ENCODE measurements around the gene SH3PXD2A.

The SH3PXD2A gene

DNA sequence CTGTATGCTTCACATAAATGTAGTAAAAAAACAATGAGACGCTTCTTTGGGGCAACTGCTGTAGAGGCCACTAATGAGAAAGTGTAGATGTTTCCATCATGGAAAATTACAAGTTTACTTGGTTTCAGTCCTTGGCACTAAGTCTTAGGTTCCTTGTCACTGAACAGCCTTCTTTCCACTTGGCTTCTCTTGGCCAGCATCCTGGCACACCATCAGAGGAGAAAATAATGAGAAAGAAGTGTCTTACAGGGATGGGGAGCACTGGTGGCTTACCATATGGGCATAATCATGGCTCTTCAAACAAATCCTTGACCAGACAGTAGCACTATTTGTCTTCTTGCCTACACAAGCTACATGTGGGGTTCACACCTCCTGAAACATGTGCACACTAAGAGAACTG lies 22.5 kb upstream of the SH3PXD2A start:
- FAIRE-seq, result no peak
- DNase-seq (ENCODE audit: extremely low spot score, insufficient read length, low read depth), result no peak

DNA sequence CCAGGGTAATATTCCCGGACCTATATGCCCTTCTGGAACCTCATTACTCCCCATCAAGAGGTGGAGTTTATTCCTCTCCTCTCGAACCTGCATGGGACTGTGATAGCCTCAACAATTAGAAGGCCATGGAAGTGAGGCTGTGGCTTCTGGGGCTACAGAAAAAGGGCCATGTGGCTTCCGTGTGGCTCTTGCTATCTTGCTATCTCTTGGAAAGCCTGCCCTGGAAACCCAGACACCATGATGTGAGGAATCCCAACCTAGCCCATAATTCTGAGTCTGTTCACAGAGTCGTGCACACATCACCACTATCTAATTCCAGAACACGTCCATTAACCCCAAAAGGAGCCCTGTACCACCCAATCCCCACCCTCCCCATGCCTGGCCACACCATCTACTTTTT lies 20.8 kb upstream of the SH3PXD2A start:
- DNase-seq (ENCODE audit: extremely low spot score, insufficient read length, low read depth) (no peak), FAIRE-seq (no peak)

DNA sequence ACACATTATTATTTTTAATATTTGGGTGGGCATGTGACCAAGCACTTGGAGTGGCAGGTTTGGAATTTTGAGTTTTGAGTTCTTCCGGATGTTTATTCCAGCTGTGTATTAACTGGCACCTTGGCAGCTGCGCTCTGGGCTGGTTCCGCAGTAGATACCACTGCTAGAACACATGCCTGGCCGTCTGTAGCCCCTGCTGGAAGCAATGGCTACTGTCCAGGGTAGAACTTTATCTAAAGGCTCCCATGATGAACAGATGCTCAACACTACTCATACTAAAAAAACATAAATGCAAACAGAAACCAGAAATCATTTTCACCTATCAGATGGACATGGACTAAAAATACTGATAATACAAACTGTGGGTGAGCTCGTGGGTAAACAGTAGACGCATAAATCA lies 19.4 kb upstream of the SH3PXD2A start:
- DNase-seq (ENCODE audit: extremely low spot score, insufficient read length, low read depth) (no peak), FAIRE-seq (no peak)

DNA sequence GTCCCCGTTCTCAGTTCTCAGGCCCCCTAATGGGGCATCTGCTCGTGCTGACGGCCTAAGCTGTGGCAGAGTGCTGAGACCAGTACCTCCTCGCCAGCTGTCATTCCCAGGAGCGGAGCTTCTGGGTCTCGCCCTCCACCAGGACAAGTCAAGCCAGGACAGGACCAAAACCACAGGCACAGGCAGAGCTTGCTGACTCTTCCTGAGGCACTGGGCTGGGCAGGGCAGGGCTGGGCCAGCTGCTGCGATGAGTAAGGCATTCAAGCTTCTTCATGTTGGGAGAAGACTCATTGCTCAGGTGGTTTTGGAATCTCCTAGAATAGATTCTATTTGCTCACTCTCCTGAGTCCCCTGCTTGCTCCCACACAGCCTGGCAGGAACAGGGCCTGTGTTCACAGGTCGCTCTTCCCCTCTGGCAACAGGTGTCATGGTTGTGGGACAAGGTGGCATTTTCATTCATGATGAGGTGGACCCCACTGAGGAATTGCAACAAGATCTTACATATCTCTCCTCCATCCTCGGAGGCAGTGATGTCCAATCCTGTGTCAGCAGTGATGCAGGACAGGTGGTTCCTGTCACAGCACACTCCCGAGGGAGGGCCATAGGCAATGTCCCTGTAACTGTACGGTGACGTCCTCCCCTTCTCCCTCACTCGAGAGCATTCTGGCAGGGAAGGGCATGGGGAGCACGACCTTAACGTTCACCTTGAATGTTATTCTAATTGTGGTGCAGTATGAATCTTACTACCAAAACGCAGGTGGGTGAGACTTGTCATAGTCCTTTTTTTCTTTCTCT lies 17.0 kb upstream of the SH3PXD2A start:
- no peak for FAIRE-seq
- no peak for DNase-seq (ENCODE audit: extremely low spot score, insufficient read length, low read depth)

DNA sequence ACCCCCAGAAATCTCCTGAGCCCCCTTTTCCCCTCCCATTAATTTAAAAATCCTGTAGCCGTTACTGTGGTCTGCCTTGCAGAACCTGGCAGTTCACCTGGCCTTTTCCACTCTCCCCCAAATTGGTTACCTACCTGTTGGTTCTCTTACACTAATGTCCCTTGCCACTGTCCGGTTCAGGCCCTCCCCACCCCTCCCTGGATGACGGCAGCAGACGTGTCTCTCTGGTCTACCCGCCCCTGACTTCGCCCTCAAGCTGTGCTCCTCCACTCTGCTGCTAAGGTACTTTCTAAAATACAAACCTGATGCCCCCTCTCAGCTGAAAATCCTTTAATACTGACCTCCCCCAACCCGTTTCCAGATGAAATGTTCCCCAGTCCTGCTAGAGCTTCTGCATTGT lies 15.6 kb upstream of the SH3PXD2A start:
- FAIRE-seq (no peak), DNase-seq (ENCODE audit: extremely low spot score, insufficient read length, low read depth) (no peak)

DNA sequence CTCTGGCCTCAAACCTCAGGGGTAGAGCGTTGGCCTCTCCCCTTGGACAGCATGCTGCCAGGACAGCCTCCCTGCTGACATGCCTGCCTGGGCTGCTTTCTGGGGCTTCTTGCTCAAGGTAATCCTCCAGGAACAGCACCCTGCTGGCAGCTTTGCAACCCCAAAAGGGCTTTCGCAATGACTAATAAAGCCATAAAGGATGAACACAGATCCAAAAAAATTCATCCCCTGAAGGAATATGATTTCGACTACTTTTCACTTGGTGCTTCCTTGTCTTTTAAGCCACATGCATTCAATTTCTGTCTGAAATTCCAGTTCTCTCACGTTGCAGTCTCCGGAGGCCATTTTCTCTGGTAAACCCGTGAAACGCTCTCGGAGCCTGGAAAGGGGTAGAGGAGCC lies 15.1 kb upstream of the SH3PXD2A start:
- FAIRE-seq (no peak), DNase-seq (ENCODE audit: extremely low spot score, insufficient read length, low read depth) (no peak)

DNA sequence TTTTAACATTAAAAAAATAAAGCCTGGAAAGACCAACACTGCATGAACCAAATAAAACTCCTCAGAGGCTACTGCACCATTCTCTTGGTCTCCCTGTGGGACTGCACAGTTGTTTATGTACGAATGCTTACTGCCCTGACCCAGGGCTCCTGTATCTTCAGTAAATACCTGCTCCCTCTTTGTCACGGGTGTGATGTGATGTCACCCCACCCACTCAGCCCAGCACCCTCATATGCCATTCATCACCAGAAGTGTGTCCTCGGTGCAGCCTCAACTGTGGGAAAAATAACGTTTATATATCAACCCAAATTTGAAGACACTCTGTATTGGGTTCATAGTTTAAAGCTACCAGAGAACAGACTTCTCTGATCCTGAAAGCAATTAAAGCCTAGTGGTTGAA lies 14.0 kb upstream of the SH3PXD2A start:
- FAIRE-seq, result no peak
- no peak for DNase-seq (ENCODE audit: extremely low spot score, insufficient read length, low read depth)

DNA sequence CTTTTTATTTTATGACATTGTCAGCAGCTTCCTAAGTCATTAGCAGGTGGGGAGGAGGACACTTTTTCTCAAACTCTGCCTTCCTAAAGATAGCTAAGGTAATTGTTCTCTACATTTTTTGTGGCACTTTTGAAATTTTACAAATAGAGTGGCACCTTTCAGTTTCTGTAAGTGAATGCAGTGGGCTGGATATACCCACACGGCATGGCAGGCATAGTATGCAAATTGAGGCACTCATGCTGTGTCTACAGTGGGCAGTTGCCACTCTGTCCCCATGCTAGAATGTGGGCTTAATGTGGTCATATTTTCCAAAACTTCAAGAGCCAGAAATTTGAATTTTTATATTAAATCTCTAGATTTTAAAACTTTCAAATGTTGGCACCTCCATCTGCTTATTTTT lies 12.8 kb upstream of the SH3PXD2A start:
- no peak for FAIRE-seq
- no peak for DNase-seq (ENCODE audit: extremely low spot score, insufficient read length, low read depth)

DNA sequence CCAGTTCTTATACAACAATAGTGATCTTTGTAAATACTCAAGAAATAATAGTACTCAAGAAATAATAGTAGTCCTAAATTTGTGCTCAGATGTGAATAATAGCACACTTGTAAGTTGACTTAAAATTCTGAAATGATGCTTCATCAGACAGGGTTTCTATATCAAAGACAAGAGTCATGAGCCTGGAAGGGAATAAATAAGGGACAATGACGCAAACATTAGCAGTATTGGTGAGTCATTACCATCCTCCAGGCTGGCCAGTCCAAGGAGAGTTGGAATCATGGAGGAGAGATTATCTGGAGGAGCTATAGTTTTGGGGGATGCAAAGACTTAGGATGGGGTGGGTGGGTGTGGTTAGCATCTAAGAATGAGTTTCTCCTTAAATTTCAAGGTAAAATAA lies 6.1 kb upstream of the SH3PXD2A start:
- FAIRE-seq (no peak), DNase-seq (ENCODE audit: extremely low spot score, insufficient read length, low read depth) (no peak)

DNA sequence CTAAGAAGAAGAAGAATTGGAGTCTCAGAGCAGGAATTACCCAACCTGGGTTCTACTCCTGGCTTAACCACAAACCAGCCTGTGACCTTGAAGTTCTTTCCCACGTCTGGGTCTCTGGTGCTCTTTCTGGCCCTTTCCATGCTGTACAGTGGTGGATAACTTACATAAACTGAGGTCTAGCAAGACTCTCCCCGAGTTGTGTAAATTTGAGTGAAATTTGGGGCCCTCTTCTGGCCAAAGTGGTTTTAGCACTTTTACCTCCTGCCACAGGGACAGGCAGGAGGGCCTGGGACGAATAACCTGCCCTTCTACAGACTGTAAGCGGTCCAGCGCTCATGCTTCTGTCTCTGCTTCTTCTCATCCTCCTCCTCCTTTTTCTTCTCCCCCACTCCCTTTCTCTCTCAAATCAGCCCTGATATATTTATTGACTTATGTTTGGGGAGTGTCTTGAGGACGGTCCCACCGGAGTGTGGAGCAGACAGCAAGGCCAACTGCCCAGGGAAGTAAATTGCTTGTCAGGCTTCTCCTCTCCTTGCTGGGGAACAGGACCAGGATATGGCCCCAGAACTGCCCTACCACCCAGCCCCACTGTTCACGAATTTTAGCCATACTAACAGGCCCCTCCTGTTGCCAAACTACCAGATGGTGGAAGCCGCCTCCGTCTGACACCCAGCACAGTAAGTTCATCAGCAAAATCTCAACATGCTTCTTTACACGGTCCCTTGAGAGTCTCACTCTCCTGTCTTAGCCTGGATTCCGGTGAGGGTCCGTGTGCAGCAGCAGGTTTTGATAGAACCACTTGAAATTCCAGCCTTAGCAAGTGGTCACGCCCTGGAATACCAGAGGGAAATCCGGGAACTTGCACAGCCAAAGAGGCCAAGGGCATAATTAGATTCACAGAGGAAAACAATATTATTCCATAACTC lies 4.0 kb upstream of the SH3PXD2A start:
- DNase-seq (ENCODE audit: extremely low spot score, insufficient read length, low read depth), result no peak
- FAIRE-seq, result peak; percentile 73

DNA sequence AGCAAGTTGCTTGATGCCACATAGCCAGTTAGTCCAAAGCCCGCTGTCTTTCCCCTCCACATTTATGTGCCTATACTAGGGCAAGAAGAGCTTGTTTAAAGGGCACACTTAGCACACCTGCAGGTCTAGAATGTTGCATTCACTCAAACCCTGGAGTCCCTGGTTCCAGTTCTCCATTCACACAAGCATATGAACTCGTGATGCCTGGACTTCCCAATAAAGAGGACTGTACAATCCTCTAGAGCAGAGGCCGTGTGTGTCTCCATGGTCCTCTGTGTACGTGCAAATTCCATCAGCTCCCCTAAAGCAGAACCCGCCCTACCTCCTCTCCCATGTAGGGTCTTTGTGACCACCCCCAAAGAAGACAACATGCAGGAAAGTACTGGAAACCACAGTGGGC lies 3.0 kb upstream of the SH3PXD2A start:
- FAIRE-seq (no peak), DNase-seq (ENCODE audit: extremely low spot score, insufficient read length, low read depth) (no peak)

DNA sequence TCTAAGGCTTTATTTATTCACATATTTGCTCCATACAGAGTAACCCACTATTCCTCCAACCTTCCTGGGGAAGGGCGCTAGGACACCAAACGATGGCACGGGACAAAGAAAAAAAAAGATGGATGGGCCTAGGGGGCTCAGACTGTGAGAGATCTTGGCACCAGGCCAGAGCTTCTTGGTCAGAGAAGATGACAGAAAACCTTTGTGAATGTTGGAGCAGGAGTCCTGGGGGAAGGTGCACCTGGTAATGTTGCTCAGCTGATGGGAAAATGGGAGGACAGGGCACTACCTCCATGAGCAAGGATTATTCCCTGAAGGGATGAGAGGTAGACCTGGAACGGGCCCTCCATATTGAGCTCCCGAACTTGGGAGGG lies 1.4 kb upstream of the SH3PXD2A start:
- FAIRE-seq, result no peak
- no peak for DNase-seq (ENCODE audit: extremely low spot score, insufficient read length, low read depth)

DNA sequence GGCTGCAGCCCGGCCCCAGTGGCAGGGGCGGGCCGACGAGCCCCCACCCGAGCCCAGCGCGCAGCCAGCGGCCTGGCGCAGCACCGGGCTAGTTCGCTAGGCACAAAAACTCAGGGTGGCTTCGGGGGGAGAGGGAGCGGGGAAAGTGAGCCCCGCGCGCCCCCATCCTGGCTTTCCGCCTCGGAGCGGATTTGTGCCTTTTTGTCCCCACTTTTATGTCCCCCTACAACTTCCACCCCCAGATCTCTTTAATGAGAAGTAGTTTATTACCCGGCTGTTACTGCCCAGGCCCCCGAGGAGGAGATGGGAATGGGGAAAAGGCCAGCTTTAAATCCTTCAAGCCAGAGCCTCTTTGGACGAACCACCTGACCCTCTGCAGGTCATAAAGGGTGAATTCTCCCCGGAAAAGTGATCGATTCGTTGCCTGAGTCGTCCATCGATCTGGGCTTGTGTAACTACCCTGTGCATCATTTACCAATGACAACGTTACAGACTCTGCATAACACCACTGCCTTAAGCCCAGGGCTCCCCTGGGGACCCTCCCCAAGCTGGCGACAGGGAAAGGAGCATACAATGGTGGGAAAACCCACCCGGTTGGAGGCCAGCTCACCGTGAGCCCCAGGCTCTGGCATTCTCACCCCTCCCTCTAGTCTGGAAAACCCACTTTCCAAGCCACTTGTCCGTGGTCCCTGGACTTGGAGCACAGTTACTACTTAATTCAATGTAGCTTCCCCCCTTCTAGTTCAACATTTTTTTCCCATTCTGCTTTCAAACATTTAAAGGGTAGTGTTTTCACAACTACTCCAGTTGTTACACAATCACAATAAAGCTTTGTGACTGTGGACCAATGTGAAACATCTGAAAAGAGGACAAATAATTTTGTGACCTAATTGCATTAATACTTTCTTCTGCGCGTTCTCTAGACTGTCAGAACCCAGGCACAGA lies 748 bp upstream of the SH3PXD2A start:
- FAIRE-seq (no peak), DNase-seq (ENCODE audit: extremely low spot score, insufficient read length, low read depth) (no peak)

DNA sequence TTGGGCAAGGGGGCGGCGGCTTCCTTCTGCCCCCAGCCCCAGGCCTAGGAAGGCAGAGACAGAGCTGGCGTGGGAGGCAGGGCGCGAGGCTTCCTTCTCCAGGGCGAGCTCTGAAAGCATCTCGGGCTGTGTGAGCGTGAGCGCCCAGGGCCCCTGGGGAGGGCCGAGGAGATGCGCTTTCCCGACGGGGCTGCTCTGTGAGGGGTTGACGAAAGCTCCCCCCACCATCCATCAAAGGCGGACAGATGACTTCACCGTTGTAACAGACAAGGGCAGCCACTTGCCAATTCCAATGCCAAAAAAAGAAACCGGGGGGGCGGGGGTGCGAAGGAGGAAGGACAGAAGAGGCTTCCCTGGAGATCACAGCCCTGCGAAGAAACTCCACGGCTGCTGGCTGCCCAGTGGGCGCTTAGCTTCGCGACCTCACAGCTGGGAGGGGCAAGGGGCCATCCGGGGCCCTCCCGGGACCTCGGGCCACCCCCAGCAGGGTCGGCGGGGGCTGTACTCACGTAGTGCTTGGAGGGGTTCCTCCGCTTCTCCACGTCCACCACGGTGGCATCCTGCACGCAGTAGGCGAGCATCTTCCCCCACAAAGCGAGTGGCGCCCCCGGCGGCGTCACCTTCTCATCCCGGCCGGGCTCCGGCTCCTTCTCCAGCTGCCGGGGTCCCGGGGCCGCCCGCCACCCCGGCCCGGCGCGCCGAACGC lies 537 bp downstream of the SH3PXD2A start:
- no peak for FAIRE-seq
- no peak for DNase-seq (ENCODE audit: extremely low spot score, insufficient read length, low read depth)

DNA sequence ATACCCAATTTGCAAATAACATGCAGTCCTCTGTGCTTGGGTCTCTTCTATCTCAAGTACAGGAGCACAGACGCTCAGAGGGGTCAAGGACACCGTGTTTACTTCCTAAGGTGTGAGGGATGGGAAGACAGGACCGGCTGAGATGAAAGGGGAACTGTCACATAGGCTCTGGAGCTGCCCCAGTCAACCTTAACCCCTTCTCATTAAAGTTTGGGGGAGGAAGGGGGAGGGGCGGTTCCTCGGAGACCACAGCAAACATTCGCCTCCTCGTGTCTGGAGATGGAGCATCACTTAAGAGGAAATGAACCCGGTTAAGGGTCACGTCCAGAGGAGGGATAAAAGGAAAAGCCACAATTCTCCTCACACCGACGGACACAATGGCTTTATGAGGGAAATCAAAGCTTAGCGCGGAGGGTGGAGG lies 1.1 kb downstream of the SH3PXD2A start:
- no peak for DNase-seq (ENCODE audit: extremely low spot score, insufficient read length, low read depth)
- FAIRE-seq, result no peak

DNA sequence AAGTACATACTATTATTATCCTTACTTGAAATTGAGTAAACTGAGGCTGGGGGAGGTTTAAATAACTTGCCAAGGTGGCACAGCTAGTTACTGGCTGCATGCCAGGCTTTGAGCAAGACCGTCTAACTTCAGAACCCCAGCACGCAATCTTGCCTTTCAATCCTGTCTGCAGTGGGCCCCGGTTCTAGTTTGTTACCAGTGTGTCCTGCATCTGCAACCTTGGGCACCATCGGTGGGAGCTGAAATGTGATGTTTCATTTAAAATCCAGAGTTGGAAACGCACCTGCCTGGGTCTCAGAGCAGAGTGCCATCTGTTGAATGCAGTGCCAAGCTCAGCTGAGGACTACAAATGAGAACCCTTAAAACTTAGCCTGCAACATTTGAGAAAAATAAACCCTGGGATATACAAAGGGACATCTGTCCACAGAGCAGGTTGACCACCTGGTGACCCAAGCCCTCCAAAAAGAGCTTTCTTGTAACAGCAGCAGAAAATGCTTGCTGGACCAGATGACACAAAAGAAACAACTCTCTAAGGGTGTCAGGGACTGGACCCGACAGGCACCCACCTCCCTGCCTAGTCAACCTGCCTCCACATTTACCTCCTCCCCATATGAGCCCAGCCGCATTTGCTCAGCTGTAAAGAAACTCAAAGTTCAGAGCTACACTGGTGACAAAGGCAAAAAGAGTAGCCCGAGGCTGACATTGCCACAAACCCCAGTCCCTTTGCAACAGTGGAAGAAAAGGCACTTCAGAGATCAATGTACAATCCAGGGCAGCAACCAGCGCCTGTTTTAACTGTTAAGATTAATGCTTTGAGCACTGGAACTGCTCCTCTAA lies 1.7 kb downstream of the SH3PXD2A start:
- DNase-seq (ENCODE audit: extremely low spot score, insufficient read length, low read depth), result no peak
- FAIRE-seq, result no peak

DNA sequence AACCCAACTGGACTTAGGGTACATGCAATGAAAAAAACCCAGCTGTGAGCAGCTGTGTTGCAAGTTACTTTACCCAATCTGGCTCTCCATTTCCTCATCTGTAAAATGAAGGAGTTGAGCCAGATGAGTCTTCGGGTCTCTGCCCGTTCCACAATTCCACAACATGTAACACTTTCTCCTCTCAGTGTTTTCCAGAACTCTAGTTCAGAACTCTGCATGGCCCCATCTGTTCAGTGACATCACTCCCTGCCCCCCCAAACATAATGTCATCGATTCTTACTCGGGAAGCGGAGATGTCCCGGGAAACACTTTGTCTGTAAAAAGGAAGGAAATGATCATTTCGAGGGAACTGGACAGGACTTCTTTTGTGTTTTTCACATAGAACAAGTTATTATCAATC lies 2.5 kb downstream of the SH3PXD2A start:
- DNase-seq (ENCODE audit: extremely low spot score, insufficient read length, low read depth) (no peak), FAIRE-seq (no peak)

DNA sequence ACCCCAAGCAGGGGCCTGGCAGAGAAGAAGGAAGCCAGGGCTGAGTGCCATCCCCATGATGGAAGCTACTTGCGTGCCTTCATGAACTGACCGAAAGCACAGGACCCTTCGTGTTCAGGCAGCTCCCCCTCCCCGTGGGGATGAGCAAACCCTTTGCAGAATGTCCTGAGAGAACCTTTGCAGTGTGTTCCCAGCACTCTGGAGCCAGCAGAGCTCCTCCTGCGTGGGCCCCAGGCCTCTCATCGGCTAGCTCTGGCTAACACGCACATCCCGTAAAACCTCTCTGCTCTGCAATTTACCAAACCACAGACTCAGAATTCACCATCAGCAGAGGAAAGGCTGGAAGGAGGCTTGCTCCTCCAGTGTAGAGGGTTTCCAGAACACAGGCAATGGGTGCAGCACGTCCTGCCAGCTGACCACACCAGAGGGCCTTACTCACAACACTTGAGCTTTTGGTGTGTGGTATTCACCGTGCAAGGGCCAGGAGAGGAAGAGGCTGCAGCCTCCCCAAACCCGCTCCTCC lies 3.1 kb downstream of the SH3PXD2A start:
- no peak for DNase-seq (ENCODE audit: extremely low spot score, insufficient read length, low read depth)
- FAIRE-seq, result no peak

DNA sequence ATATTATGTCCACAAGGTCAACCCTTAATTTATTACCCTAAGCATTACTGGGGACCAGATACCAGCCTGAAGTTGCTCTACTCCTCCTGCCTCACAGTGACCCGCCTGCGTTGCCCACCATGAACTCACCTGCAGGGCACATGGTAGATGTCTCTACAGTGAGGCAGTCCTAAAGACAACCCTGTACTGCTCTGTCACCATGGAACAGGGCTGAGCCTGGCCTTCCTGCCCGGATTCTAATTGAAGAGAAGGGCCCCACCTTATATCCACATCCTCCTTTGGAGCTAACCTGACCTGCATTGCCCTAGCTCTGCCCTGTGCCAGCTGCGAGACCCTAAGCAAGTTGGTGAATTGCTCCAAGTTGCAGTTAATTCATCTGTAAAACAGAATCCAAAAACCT lies 4.1 kb downstream of the SH3PXD2A start:
- DNase-seq (ENCODE audit: extremely low spot score, insufficient read length, low read depth) (no peak), FAIRE-seq (no peak)

Data from GM18507 (cell line).